Left cardiac atrium (tissue), 4 donors: ENCODE data around the gene PLCG1. TPM values are rescaled to one million over a fixed set of nuclear protein-coding genes. Genes with fewer than 3 reads are reported as not detected.

ENCODE experiments used
- ATAC-seq, 2 donors: fragments of 200-7000 bp; cut with Tn5 transposase; one replicate each; pipeline ENCODE4 v1.9.1; 2020; ENCODE audit warnings: mild to moderate bottlenecking in 2 of 2, moderate library complexity in 2 of 2
- DNase-seq: peaks from one replicate; pipeline ENCODE4 v3.0.0-alpha.2; 2020
- intact Hi-C, 2 donors: fragments of 100-400 bp; cut with DNase I; formaldehyde crosslinking; loops; one replicate each; pipeline versions ENCODE4 v1.14.1 to v1.15.1; 2022 to 2023
- total RNA-seq, 2 donors: library from RNA; stranded (reverse); fragmentation: NEBNext Ultra II Directional; extraction: Animal tissue kit (Norgen Biotek cat#: 25700); gene quantifications; one replicate each; pipeline ENCODE4 v1.2.1, GENCODE V29; 2021
- donor health status: DM: no; HTN: yes; CAD: no.
- donor health status: DM: no; HTN: yes; CAD: no; lungs with severe emphysema.
- donor health status: DM: yes; HTN: yes; CAD: no.
- donor health status: Dilated cardiomyopathy.

The PLCG1 gene
- total RNA-seq, 2 donors from 2014 or later = 40.0 to 64.8 TPM

DNA sequence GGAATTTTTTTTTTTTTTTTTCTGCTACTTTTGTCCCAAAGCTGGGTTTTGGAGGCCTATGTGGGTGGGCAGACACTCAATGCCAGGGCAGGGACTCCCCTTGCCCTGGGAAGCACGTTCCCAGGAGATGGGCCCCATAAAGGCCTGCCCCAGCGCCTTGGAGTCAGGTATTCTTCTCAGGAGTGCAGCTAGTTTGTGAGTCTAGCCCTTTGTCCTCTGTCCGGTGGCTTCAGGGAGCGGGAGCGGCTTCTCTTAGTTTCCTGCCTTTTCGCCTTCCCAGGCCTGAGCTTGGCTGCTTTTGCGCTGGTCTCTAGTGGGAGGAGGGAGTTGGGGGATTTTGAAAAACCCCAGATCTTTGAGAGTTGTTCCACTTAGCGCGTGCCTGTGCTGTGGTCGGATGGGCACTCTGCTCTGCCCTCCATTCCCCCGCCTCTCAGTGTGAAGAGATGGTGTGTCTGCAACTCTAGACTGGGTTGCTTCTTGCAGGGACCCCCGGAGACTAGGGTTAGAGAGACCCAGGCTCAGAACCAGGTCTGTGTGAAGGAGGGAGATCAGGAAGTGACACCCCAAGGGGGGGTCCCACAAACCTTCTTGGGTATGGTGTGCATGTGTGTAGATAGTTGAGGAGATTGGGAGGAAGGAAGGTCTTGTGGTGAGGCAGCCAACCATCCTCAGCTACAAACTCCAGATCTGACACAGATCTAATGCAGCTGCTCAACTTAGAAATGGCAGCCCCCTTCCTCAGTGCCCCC lies 1.3 kb downstream of the PLCG1 start:
- intact Hi-C loops = loop anchor here in 1 of 2 donors (5.0 to 10.0 kb wide), 2 partner anchors 204 to 266 kb away; partner anchors contain the start of gene LPIN3
- DNase-seq (peak; percentile 29), ATAC-seq (no peak)

DNA sequence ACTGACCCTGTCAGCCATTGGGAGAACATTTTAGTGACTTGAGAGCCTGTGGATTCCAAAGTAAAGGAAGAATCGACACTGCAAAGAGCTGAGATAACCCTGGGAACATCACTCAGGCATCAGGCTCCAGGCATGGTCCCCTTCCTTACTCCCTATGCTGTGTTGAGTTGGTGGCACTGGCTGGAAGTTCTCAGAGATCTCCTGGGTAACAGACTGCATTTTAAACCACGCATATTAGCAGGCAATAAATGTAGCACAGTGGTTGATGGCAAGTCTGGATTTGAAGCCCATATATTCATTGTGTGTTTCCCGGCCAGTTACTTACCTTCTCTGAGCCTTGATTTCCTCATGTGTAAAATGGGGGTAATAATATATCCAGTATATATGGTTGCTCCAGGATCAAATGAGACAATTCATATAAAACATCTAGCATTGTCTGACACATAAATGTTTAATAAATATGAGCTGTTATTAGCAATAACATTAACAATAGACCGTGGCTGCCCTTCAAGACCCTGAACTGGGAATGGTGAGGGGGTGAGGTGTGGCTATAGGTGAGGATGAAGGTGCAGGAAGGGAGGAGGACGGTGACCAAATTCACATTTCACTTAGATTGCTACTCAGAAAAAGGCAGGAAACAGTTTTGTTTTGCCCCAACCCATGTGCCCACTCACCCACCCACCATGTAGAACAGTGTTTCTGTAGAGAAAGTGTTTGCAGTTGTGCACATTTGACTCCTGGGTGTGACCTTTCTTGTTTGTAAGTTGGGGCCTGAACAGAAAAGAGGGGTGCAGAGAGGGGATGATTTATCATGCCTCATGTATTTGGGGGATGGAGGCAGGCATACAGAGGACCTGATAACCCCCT lies 2.1 kb downstream of the PLCG1 start:
- DNase-seq (no peak), ATAC-seq (no peak)
- intact Hi-C loops = loop anchor here in 1 of 2 donors (5.0 to 10.0 kb wide), 2 partner anchors 203 to 265 kb away; partner anchors contain the start of gene LPIN3

DNA sequence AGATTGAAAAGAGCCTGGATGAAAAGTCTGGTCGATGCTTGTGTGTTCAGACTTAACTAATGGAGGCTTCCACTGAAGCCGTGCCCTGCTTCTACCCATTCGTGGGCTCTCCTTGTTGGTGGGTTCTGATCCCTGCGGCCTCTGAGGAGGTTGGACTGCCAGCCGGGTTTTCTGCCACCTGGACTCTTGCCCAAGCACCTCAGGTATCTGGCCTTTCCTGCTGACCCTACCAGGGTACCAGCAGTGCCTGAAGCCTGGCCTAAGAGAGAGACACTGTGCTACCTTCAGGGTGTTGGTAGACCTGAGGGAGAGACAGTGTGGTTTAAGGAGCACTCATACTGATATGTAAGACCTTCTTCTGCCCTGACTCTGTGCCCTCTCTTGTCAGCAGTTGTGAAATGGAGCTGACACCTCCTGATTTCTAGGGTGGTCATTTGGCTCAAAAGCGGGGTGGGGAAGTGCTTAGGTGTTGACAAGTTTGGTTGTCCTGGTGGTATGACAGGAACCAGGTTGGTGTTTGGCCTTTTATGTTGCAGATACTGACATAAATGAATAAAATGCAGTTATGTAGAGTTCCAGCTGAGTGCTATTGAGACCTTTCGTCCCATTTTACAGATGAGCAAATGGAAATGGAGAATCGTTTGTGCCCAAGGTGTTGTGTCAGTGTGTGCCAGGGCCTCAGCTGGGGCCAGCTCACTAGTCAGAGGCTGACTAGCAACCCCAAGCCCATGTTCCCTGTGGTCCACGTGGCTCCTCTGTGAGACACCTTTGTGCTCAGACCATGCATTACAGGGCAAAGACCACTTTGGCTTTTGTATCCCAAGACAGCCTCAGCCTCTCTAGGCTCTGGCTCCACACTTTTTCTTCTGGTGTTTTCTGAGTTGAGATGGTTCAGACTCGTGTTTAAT lies 3.1 kb downstream of the PLCG1 start:
- ATAC-seq (no peak), DNase-seq (no peak)
- intact Hi-C loops = no loop called here

DNA sequence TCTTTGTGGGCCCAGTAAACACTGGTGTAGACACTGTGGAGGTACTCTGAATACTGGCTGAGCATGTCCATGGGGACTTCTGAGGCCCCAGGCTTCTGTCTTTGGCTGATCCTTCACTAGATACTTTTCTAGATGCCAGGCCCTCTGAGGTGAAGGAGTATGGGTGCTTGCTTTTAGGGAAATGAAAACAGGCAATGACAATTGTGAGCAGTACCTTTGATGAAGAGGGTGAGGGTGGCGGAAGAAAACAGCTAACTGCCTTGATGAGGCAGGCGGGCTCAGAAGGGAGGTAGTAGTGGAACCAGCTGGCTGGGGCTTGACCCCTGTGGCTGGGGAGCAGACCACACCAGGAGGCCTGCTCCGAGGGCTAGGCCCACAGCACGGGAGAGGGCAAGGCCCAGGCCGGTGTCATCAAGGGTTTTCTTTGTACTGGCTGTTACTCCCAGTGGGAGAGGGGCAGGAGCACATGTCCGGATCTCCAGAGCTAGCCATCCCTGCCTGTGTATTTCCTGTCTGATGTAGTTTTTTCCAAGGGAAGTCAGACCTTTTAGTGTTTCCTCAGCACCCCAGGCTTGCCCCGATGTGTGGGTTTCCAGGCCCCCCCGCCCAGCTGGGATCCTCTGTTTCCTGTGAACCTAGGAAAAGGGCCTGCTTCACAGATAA lies 3.9 kb downstream of the PLCG1 start:
- DNase-seq (peak; percentile 80), ATAC-seq (peak in 1 of 2 donors; percentile 3)
- intact Hi-C loops = no loop called here

DNA sequence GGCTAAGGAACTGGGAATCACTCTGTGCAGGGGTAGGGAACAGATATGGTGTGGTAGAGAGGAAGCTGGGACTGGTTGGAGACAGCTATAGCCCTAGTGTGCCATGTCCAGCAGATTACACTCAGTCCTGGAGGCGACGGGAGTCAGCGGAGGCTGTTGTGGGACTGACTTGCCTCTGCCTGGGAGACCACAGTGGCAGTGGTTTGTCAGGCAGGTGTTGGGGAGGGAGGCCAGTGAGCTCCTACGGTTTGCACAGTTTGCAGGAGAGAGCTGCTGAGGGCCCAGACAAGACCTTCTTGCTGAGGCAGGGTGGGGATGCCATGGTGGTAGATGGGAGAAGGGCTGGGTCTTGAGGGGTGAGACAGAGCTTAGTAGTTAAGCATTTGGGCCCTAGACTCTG lies 4.9 kb downstream of the PLCG1 start:
- DNase-seq (no peak), ATAC-seq (no peak)
- intact Hi-C loops = no loop called here

DNA sequence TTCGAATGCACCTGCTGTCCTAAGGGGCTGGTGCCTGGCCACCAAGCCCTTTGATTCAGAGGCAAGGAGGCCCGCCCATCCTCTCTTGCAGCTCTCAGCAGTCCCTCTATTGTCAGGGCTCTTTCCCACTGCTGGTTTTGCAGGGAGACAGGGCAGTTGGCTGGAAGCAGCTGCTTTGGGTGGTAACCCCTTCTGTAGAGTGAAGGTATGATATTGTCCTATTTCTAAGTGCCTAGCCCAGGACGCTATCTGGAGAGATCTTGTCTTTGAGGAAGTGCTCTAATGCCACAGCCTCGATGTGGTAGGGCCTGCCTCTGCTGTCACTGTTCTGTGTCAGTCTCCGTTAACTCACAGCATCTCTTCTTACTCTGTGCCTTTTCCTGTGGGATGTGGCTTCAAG lies 5.6 kb downstream of the PLCG1 start:
- ATAC-seq = no peak
- no peak for DNase-seq
- intact Hi-C loops = no loop called here

DNA sequence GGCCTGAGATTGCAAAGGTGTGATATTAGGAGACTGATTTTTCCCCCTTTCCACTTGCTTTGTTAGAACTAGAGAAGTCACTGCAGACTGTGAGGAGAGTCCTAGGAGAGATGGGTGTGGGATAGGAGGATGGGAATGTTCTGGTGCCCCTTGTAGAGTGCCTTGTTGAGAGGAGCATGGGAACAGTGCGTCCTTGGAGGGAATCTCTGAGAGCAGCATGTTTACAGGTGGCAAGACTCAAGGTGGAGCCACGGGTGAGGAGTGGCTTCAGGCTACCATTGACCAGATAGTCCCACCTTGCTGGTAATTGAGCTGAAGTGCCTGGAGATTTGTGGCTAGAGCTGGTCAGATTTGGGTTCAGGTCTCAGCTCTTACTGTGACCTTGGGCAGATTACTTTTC lies 6.0 kb downstream of the PLCG1 start:
- intact Hi-C loops = no loop called here
- DNase-seq = no peak
- ATAC-seq = no peak

DNA sequence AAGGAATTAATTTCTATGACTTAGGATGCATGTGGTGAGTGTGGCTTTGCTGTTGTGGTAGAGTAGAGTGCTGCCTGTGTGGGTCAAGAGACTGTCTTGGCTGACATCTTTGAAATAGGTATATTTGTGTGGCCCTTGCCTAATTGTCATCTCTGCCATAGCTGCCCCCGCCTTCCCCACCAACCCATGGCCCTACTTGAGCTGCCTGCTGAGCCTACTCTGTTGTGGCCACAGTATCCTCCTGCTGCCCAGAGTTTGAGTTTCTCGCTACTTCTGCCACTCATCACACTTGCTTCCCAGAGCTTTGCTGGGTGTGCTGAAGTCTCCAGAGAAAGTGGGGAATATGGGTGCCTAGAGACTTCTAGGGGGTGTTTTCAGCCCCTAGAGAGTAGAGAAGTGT lies 8.0 kb downstream of the PLCG1 start:
- intact Hi-C loops = no loop called here
- DNase-seq (no peak), ATAC-seq (no peak)

DNA sequence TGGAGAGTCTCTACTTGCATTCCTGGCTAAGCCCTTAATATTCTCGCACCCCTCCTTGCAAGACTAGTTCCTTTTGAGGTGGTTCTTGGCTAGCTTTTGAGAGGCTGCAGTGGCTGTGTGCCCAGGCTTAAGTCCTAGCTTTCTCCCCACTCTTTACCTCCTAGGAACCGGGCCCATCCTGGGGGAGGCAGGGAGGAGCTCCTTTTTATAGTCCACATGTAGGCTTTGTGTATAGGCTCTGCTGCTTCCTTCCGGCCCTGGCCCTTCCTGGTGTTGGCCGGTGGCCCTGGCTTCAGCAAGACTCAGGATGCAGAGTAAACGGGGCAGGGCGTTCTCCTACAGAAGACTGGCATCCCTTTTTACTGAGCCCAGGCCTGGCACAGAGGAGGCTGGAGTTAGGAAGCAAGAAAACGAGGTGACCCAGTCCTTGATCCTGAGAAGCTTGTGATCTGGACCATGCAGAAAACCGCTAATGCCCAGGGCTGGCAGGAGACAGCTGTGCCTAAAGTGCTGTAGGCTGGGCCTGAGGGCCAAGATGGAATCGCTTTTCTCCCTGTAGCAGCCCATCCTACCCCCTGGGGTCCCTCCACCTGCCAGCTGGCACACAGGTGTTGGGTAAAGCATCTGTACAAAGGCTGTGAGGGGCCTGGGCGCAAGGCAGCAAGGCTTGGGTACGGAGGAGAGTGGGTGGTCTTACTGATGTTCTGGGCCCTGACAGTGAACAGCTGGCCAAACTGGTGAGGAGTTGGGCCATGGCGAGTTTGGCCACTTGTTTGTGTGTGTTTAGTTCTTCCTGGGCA lies 8.7 kb downstream of the PLCG1 start:
- intact Hi-C loops = no loop called here
- peak; percentile 74 for DNase-seq
- peak; percentile 31 to 32 for ATAC-seq

DNA sequence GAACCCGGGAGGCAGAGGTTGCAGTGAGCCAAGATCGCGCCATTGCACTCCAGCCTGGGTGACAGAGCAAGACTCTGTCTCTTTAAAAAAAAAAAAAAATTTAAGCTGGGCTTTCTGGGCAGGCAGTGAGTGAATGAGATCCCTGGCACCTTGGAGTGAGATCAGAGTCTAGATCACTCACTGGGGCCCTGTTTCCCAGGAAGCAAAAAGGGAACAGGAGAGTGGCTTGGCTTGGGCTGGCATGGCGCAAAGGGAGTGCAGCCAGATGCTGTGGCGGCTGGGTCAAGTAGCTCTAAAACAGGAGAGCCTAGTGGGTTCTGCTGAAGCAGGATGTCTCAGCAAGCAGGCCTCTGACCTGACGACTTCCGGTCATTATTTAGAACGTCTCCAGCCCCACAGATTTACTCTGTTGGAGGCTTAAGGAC lies 10.4 kb downstream of the PLCG1 start:
- intact Hi-C loops = no loop called here
- ATAC-seq (peak; percentile 65 to 78), DNase-seq (peak; percentile 61)

DNA sequence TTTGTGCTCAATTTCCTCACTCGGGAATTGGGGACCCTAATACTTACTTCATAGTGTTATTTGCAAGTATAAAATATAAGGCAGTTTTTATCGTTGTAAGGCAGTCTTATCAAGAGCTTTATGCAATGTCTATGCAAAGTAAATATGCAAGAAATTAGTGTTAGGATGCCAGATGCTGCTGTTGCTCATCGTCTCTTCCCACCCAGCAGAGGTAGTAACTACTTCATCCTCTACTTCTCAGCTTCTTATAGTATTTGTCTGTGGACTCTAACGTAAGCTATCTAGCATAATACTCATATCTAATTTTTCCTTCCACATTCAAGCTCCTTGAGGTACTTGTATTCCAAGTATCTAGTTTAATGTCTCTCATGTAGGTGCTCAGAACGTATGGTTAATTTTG lies 11.6 kb downstream of the PLCG1 start:
- no peak for ATAC-seq

DNA sequence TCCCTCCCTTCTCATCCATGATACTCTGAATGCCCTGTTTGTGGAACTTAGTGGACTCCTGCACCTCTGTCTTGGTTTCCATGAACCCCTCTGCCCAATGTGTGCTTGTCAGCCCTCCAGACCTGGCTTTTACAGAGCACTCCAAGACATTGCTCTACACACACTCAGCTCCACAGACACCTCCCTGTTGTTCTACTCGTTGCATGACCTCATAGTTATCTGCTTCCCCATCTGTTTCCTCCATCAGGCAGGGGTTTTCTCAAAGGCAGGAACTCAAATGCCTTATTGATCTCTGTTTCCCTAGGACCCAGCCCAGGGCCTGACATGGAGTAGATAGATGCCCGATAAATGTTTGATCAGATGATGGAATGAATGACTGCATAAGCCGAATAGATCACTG lies 13.3 kb downstream of the PLCG1 start:
- DNase-seq (no peak), ATAC-seq (peak in 1 of 2 donors; percentile 14)
- intact Hi-C loops = no loop called here

More for the DNA sequence above, 11.6 kb downstream of the PLCG1 start:
- no peak for DNase-seq
- intact Hi-C loops = no loop called here

DNA sequence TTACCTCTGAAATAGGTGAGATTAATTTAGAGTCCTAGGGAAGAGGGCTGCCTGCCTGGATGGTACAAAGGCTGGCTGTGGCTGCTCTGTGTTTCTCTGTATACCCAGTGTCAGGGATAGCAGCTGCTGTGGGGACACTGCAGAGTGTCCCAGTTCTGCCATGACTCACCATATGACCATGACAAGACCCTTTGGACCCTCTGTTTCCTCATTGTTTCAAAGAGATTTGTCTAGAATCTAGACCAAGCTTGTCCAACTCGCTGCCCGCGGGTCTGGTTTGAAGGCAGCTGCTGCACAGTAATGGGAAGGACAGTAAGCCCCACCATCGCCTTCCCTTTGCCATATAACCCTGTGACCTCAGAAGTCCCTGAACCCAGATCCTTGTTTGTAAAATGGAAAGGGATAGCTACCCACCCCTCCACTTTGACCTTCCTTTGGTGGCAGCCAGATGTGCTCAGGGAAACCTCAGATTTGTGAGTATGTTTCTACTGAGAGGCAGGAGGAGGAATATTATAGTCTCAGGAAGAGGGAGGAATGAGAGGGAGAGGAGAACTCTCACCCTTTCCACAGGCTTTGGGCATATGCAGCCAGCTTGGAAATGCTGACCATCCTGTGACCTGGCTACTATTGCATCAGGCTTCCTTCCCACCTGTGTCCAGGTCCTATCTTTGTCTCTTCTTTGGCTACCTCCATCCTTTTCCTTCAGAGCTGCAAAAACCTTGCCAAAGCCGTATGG lies 14.0 kb downstream of the PLCG1 start:
- ATAC-seq = no peak
- intact Hi-C loops = no loop called here
- no peak for DNase-seq

DNA sequence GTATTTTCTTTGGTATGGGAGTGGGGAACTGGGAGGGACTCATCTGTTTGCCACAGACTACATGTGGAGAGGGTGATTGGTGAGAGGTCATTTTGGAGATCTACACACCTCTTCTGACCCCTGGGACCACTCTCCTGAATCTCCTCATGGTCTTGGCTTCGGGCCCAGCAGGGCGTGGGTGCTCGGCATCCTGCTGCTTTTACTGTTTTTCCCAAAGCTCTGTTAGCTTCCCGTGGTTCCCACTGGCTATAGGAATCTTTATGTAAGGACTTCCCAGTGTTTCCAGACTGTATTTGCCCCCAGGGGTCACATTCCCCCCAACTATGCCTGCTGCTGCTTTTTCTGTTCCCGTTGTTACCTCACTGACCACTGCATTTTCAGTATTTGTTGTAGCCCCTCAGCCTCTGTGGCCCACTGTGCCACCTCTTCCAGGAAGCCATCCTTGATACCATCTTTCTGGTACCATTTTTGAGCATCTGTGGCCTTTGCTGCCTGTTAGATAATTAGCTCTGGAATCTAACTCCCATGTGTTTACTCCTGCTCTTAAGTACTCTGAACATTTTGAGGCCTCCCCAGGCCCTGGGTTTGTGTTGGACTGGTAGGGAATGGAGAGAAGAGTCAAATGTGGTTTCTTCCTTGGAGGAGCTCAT lies 14.9 kb downstream of the PLCG1 start:
- intact Hi-C loops = no loop called here
- ATAC-seq (no peak), DNase-seq (no peak)

DNA sequence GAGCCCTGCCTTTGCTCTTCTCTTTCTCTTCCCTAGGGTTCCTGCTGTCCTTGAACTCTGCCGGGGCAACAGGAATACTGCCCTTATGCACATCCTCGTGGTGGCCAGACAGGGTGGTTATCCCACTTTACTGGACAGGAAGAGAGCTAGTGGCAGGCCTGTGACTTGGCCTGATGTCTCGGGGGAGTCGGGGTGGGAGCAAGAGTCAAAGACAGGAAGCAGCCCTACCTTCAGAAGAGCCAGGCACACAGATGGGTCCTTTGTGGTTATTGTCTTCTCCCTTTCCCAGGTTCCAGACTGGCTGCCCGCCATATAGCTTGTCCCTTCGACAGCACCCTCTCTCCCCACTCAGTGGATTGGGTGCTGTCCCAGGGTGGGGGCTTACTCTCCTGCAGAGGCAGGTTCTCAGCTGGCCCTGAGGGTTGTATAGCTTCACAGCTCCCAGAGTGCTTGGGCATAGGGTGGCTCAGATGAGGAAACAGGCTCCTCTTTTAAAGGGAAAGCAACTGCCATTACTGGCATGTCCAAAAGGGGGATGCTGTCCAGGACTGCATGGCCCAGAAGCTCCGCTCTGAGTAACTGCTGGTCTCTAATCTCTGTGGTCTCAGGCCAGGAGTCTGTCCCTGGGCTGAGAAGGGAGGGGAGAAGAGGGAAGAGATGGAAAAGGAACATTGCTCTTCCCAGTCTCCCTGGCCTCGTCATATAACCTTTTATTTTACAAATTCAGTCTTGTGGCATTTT lies 17.3 kb downstream of the PLCG1 start:
- ATAC-seq = peak; percentile 58 to 61
- DNase-seq = no peak
- intact Hi-C loops = no loop called here

DNA sequence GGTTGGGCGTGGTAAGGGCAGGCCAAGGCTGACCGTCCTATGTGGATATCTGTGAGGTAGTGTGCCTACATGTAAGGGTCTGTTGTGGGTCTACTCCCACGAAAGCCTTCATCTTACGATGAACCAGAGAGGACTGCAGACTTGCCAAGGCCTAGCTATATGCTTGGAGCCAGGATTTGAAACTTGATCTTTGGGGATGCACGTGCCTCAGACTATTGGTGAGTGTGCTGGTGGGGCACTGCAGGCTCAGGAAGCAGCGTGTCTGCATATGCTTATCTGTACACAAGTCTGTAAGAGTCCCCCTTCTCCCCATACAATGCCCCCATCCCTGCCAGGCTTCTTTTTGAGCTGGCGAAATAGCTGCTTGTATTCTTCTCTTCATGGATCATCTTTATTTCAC lies 17.9 kb downstream of the PLCG1 start:
- intact Hi-C loops = no loop called here
- ATAC-seq = no peak

More for the DNA sequence above, 17.9 kb downstream of the PLCG1 start:
- no peak for DNase-seq
